GM08714 (cell line): Measurements from ENCODE around the gene RIMS4.

ENCODE experiments used
- H3K4me3 ChIP-seq: fragments of 200-500 bp; sonication (Bioruptor generic); 2 replicates; pipeline ENCODE4 v1.5.1; 2014; ENCODE audit warnings: mild to moderate bottlenecking, low read length, inconsistent platforms
- ZNF274 ChIP-seq: IDR thresholded peaks from 2 replicates; pipeline ENCODE4 v1.6.1; 2012; ENCODE audit warnings: mild to moderate bottlenecking, low read depth, low read length

The RIMS4 gene

DNA sequence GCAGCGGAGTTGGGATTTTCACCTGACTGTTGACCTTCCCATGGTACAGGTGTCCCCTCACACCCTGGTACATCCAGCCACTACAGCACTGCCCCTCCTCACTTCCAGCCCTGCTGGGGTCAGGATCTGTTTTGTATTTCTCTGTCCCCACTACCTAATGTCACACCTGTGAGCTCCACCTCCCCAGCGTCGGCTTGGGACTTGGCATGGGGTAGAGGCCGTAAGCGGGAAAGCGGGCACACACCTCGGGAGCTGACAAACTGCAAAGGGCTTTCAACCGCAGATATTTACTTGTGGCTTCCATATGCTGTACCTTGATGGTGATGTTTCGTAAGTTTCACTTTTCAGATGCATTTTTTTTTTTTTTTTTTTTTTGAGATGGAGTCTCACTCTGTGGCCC, 100.5 kb downstream of the RIMS4 start:
- no peak for TF ChIP-seq ZNF274
- H3K4me3 ChIP-seq = no peak overlapping the region

DNA sequence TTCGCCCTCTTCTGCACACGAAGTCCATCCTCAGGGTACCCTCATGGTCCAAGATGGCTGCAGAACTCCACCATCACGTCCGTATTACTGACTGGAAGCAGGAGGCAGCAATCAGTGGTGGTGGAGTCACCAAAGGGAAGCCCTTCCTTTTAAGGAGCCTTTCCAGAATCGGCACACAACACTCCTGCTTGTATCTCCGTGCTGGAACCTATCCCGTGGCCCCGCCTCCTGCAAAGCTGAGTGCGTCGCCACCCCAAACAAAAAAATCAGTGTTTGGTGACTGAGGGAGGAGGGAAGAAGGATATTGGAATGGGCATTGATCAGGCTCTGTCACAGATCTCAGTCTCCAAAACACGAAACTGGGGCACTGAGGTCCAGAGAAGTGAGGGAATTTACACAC, 101.0 kb downstream of the RIMS4 start:
- H3K4me3 ChIP-seq = no peak overlapping the region
- TF ChIP-seq ZNF274 = no peak

DNA sequence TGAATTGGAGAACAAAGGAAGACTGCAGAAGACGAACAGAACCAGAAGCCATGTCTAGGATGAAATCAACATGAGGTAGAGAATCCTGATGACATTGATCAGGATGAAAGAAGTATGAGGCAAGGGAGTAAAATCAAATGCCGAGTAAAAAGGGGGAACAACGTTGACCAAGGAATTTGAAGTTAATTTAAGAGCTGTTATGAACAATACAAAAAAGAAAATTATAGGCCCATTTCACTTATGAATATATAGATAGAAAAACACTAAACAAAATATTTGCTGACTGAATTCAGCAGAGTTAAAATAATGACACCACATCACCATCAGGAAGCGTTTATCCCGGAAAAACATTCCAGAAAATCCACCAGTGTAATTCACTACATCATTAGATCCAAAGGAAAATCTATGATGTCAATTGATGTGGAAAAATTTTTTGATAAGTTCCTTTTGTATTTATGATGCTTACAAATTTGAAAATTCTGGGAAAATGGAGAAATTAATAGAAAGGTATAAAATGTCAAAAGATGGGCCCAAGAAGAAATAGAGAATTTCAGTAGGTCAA, 103.2 kb downstream of the RIMS4 start:
- no peak overlapping the region for H3K4me3 ChIP-seq
- no peak for TF ChIP-seq ZNF274

DNA sequence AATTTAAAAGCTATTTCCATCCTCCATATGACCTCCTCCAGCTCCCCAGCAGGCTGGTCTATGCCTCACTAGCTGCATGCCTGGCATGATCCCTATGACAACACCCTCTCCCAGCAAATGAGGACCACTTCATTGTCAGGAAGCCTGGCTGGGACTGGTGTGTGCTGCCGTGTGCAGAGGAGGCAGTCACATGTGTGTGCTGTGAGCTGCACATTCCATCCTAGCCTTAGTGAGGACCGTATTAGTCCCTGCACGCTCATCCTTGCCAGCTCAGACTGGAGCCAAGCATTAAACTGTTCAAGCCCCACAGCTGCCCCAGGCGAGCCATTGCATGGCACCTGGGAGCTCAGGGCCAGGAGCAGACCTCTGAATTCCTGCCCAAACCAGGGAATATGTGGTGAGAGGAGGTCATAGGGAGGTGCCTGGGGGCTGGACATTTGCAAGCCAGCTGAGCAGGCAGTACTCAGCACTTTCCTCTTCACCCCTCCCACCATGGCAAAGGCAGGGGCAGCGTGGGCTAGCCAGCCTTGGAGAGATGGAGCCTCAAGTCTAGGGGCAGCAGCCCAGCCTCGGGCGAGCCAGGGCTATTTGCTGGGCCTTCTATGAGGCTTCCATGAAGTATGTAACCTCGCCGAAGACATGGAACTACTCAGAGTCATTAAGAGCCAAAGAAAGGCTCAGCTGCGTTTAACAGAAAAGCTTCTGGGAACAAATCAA, 103.9 kb downstream of the RIMS4 start:
- H3K4me3 ChIP-seq = no peak overlapping the region
- no peak for TF ChIP-seq ZNF274

DNA sequence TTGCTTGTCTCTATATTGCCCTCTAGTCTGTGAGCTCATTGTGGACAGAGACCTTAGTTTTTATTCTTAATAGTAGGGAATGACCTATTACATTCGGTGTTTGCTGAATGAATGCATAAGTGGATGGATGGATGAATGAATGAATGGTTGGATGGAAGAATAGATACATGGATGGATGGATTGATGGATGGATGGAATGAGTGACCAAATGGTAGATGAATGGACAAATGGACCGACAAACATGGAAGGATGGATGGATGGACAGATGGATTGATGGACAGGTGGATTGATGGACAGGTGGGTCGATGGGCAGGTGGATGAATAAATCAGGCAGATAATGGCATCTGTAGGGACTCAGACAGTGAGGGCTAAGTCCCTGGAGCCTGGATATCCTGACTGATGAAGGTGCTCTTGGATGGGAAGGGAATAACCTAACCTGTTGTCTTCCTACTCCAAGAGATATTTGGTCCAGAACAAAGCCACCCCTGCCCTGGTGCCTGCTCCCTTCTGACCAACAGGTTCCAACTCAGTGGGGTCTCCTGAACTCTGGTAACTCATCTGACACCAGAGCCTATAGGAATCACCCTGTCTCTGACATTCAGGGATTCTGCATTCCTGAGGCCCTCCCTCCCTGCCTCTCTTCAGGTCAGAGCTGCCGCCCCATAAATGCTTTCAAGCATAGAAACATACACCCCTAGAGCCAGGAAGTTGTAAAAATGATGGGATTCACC, 104.8 kb downstream of the RIMS4 start:
- H3K4me3 ChIP-seq = no peak overlapping the region
- no peak for TF ChIP-seq ZNF274

DNA sequence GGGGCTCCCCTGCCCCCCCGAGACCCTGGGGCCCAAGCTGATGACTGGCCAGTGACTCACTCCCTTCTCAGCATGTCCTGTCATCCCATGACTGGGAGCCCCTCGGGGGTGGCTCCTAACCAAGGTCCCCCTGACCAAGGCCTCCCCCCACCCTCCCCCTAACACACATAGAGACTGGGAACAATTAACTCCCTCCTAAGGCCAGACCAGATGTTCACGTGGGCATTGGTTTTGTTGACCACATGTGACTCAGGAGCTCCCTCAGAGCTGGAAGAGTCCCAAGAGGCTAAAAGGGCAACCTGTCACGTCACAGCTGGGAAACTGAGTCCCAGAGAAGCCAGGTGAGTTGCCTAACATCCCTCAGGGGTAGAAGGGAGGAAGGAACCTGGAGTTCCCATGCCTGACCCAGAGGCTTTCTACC, 105.8 kb downstream of the RIMS4 start:
- TF ChIP-seq ZNF274 = no peak

DNA sequence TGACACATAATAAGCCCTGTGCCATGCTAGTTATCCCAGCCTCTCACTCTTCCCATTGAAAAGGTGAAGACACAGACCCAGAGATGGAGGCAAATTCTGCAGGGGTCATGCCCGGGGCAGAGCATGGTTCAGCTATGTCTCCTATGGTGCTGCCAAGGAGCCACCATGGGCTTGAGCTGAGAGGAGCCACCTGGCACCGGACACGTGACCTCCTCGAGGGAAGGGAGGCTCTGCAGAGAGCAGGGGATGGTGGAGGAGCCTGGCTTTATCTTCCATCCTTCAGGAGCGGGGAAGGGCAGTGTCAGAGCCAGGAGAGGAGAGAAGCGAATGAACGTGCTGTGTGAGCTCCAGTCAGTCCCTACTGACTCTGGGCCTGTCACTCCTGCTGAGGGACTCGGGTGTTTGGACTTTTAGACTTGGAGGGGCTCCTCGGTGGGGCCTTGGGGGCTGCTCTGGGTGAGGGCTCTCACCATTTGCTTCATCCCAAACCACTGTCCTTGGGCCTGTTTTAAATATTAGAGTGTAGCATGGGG, 106.3 kb downstream of the RIMS4 start:
- H3K4me3 ChIP-seq = no peak overlapping the region
- TF ChIP-seq ZNF274 = no peak

More for the DNA sequence above, 105.8 kb downstream of the RIMS4 start:
- H3K4me3 ChIP-seq = no peak overlapping the region

DNA sequence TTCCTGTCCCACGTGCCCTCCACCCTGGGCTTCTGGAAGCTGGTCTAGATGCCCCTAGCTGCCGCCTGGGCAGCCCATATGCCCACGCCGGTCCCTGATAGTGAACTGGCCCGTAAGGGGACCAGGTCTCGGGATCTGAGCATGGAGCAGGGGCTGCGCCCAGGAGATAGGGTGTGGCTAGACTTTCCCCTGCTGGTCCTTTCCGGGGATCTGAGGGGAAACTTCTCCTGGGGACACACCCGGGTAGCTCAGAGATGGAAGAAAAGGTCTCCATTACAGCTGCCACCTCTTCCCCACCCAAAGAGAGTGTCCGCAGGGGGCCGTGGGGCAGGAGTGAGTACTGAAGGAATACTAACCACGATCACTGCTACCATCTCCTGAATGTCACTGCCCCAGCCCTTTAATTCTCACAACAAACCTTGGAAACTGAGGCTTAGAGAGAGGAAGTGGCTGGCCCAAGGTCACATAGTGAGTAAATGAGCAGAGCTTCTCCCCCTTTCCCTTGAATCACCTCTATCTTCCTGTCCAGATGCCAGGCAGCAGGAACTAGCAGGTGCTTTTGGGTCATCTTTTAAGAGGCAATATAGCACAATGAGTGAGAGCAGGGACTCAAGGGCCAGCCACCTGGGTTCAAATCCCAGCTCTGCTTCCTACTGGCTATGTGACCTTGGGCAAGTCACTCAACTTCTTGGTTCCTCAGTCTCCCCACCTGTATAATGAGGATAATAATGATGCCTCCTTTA, 107.0 kb downstream of the RIMS4 start:
- TF ChIP-seq ZNF274 = no peak
- H3K4me3 ChIP-seq = no peak overlapping the region

DNA sequence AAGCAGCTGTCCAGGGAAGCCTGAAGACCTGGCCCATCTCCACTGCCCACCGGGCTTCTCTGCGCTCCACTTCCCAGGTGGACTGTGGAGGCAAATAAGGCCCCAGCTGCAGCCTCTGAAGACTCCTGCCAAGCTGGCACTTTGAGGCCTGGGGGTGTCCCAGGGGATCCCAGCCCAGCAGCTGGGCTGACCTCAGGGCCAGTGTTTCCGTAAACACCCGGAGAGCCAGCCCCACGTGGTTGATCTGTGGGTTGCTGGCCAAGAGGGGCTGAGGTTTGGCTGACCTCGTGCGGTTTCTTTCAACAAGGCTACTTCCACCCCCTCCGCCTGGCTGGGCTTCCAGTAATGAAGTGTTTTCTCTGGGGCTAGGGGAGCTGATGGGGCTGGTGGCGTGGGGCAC, 107.6 kb downstream of the RIMS4 start:
- TF ChIP-seq ZNF274 = no peak
- H3K4me3 ChIP-seq = no peak overlapping the region

DNA sequence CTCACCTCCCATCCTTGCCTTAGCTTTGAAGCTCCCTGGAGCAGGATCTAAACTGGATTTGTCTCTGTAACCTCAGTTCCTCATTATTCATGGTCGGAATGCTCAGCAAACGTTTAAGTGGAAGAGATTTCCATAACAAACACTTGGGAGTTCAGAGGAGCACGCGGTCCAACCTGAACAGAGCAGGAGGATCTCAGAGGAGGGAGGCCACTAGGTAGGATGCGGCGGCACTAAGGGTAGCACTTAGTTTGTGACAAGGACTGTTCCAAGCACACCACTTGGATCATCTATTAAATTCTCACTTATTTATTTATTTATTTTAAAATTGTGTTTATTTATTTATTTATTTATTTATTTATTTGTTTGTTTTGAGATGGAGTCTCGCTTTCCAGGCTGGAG, 108.5 kb downstream of the RIMS4 start:
- TF ChIP-seq ZNF274 = no peak
- H3K4me3 ChIP-seq = no peak overlapping the region
